Neural progenitor cell (in vitro differentiated cells): ENCODE measurements around the gene UNG.

Experiments
- CTCF ChIP-seq: fragments of 200-600 bp; sonication (generic); IDR thresholded peaks from 2 replicates; pipeline ENCODE4 v1.5.1; 2017; ENCODE audit warnings: antibody characterized with exemption, mild to moderate bottlenecking
- EZH2 ChIP-seq: fragments of 200-600 bp; sonication (generic); IDR thresholded peaks from 2 replicates; pipeline ENCODE4 v1.6.1; 2017; ENCODE audit warnings: antibody characterized with exemption, mild to moderate bottlenecking, moderate library complexity

DNA sequence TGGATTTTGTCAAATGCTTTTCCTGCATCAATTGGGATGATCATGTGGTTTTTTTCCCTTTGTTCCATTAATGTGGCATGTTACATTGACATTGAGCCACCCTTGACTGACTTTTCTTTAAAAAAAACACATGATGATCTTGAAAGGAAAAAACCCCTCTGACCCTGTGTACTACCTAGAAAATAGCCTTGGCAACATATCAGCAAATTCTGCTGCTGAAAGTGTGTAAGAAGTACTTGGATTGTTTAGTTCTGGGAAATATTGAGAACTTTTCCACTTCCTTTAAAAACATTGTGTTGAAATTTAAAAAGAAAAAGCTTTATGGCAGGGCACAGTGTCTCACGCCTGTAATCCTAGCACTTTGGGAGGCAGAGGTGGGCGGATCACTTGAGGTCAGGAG, 39.7 kb downstream of the UNG start:
- no peak for TF ChIP-seq CTCF
- TF ChIP-seq EZH2, result no peak
